ENCODE results near the gene ELFN1.

Gene ELFN1

DNA sequence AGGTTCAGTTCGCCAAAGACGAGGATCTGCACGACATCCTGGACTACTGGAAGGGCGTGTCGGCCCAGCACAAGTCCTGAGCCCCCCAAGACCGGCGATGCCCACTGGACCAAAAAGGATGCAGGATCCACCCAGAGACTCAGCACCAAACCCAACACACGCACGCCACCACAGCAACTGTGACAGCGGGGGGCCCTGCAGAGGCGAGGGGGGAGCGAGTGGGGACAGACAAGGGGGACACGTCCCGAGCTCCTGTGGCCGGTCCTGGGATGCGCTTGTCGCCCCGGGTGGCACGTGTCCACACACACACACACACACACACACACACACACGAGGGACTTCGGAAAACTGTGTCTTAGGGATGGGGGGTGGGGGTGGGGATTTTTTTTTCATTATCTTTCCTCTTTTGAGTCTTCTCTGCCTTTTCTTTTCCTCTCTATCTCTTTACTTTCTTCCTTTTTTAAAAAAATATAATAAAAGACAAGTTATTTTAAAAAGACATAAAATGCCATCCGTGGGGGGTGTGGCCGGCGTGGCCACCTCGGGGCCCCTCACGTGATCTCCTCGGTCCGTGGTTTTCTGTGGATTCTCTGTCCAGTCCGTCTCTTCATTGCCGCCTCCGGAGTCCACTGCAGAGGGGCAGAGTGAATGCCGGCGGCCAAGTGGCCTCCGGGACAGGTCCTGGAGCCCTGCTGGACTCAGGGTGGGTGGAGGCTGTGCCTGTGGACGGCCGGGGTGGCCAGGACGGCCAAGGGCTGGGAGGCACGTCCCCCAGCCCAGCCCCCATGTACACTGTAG, 77.1 kb downstream of the ELFN1 start:
- DNase-seq (ENCODE audit: low read depth) = no peak
- TF ChIP-seq, protein P1, sequence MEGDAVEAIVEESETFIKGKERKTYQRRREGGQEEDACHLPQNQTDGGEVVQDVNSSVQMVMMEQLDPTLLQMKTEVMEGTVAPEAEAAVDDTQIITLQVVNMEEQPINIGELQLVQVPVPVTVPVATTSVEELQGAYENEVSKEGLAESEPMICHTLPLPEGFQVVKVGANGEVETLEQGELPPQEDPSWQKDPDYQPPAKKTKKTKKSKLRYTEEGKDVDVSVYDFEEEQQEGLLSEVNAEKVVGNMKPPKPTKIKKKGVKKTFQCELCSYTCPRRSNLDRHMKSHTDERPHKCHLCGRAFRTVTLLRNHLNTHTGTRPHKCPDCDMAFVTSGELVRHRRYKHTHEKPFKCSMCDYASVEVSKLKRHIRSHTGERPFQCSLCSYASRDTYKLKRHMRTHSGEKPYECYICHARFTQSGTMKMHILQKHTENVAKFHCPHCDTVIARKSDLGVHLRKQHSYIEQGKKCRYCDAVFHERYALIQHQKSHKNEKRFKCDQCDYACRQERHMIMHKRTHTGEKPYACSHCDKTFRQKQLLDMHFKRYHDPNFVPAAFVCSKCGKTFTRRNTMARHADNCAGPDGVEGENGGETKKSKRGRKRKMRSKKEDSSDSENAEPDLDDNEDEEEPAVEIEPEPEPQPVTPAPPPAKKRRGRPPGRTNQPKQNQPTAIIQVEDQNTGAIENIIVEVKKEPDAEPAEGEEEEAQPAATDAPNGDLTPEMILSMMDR (IDR thresholded peaks at IDR 0.05; ENCODE audit: control insufficient read depth, extremely low read depth, insufficient read depth) = no peak
- no peak overlapping the region for H3K4me3 ChIP-seq (ENCODE audit: low read depth, low read length)

DNA sequence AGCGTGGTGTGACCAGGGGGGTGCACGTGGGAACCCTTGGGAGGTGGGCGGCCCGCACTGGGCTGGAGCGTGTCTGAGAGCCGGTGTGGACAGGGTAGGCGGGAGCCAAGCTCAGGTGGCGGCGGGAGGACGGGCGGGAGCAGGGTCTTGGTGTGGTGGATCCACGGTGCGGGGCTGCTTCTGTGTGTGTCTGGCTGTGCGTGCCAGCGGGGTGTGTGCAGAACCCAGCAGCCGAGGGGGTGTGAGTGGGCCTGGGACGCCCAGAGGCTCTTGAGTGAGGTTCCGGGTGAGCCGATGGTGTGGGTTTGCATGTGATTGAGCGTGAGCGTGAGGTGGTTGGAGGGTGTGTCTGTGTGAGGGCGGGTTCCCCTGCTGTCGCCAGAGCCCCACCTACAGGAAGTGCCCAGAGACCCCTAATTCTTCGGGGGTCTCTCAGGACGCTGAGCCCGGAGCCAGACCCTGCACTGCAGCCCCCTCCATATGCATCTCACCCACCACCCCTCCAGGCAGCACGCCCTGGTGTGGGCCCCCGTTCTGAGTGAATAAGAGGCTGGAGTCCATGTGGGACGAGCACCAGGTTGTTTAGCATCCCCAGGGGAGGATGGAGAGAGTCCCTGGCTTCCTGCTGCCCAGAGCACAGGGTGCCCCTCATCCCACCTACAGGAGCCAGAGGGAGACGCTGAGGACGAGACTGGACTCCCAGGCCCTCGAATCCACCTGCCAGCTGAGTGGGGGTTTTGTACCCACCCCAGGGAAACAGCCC, 78.2 kb downstream of the ELFN1 start:
- TF ChIP-seq, protein P1 (IDR thresholded peaks at IDR 0.05; ENCODE audit: control insufficient read depth, extremely low read depth, insufficient read depth) = no peak
- no peak for DNase-seq (ENCODE audit: low read depth)
- H3K4me3 ChIP-seq (ENCODE audit: low read depth, low read length) = no peak overlapping the region

DNA sequence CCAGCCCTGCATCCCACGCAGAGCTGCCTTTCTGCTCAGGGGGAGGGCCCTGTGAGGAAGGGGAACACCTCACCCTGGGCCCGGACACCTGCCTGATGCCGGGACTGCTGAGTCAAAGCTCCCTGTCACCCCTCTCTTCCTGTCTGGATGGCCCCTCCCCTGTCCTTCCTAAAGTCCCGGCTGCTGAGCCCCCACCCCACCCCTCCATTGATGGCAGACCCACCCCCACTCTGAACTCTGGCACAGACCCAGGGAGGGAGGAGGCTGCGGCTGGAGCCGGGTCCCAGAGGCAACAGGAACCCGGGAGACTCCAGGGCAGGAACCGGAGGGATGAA, 78.7 kb downstream of the ELFN1 start:
- no peak overlapping the region for H3K4me3 ChIP-seq (ENCODE audit: low read depth, low read length)
- TF ChIP-seq, protein P1 (IDR thresholded peaks at IDR 0.05; ENCODE audit: control insufficient read depth, extremely low read depth, insufficient read depth) = no peak
- DNase-seq (ENCODE audit: low read depth) = no peak

DNA sequence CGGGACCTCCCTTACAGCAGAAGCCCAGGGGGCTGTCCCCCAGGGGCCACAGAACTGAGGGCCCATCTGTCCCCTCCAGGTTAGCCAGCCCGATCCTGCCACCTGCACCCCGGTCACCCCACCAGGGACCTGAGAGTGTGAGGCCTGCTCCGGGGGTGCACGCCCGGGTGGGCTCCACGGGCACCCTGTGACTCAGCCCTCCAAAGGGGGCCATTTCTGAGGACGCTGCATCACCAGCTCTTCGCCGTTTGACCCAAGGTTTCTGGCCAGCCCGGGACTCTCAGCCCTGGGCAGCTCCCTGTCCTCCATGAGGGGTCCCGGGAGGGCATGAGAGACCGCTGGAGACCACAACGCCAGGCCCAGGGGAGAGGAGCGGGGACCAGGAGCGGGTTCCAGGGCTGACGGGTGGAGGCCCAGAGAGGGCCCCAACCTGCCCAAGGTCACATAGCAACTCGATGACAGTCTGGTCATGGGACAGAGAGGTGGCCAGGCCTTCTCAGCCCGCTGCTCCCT, 79.3 kb downstream of the ELFN1 start:
- no peak for DNase-seq (ENCODE audit: low read depth)
- H3K4me3 ChIP-seq (ENCODE audit: low read depth, low read length) = no peak overlapping the region
- TF ChIP-seq, protein P1 (IDR thresholded peaks at IDR 0.05; ENCODE audit: control insufficient read depth, extremely low read depth, insufficient read depth) = no peak

DNA sequence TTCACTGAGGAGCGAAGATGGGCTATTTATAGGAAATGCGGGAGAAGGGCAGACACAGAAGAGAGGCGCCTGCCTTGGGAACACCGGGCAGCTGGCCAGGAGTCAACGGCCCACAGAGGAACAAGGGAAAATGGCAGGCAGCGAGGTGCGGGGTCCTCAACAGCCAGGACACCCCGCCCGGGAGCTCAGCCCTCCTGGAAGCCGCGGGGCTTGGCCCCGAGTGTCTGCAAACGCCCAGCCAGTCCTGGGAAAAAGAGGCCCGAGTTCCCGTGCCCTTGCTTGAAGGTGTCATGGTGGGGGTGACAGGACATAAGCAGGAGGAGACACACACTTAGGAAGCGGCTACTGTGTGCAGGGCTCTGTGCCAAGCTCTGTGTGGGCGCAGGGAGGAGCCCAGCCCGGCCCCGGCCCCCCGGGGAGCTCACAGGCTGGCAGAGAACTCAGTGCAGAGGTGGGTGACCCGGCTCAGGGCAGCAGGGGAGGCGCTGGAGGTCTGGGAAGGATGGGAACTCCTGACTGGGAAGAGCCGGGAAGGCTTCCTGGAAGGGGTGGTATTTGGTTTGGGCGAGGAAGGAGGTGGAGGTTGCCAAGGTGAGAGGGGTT, 79.9 kb downstream of the ELFN1 start:
- DNase-seq (ENCODE audit: low read depth) = no peak
- TF ChIP-seq, protein P1 (IDR thresholded peaks at IDR 0.05; ENCODE audit: control insufficient read depth, extremely low read depth, insufficient read depth) = no peak
- H3K4me3 ChIP-seq (ENCODE audit: low read depth, low read length) = no peak overlapping the region

DNA sequence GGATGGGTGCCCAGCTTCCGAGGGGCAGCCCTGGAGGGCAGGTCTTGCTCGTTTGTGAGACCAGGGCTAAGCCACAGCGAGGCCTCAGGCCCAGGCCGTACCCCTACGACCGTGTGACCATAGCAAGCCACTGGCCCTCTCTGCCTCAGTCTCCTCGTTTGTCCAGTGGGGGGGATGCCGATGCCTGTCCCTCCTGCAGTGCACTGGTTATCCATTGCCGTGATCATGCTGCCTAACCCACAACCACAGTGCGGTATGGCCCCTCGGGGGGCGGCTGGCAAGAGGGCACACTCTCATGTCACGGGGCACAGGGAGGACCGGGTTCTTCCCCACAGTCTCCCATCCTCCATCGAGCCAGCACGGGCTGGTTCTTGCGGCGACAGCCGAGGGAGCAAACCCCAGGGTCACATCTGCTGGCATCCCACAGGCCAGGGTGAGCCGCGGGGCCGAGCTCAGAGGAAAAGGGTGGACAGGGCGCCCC, 80.5 kb downstream of the ELFN1 start:
- no peak for DNase-seq (ENCODE audit: low read depth)
- TF ChIP-seq, protein P1 (IDR thresholded peaks at IDR 0.05; ENCODE audit: control insufficient read depth, extremely low read depth, insufficient read depth) = no peak

More for the DNA sequence above, 80.5 kb downstream of the ELFN1 start:
- H3K4me3 ChIP-seq (ENCODE audit: low read depth, low read length) = no peak overlapping the region
